ENCODE results near the gene DOCK8.

Gene DOCK8

GRCh38 chr9:270657-271237, 56.1 kb downstream of the DOCK8 start:
- DNase-seq = no peak

DNA sequence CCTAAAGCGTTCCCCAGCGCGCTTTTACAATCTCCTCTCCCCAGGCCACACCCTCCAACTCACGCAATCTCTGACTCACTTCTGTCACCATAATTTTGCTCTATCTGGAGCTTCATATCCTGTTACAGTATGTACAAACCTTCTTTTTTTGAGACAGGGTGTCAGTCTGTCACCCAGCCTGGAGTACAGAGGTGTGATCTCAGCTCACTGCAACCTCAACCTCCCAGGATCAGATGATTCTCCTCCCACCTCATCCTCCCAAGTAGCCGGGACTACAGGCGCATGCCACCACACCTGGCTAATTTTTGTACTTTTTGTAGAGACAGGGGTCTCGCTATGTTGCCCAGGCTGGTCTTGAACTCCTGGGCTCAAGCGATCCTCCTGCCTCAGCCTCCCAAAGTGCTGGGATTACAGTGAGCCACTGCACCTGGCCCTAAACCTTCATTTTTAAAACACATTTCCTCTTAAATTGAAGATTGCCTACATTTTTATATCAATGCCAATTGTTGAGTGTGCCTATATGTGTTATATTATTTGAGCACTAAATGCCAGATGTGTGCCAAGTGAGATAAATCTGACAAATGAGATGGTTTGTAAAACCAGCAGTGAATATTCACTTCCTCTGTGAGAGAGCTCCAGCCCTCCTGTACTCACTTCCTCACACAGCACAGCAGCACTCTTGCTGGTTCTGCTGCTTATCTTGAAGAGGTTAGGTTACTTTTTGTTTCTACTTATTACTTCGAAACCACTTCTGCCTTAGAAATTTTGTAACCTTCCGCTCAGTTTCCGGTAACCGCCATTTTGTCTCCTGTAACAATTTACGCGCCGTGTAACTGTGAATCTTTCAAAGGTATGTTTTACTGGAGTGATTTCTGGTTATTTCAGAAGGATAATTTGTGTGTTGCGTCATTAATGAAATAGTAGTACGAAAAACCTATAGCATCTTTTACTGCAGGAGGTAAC, 57.9 kb downstream of the DOCK8 start:
- no peak for DNase-seq

GRCh38 chr9:274406-274805, 59.7 kb downstream of the DOCK8 start:
- no peak for DNase-seq

- no peak for DNase-seq
These were observed 63.1 kb downstream of the DOCK8 start for GRCh38 chr9:277601-278295.

DNA sequence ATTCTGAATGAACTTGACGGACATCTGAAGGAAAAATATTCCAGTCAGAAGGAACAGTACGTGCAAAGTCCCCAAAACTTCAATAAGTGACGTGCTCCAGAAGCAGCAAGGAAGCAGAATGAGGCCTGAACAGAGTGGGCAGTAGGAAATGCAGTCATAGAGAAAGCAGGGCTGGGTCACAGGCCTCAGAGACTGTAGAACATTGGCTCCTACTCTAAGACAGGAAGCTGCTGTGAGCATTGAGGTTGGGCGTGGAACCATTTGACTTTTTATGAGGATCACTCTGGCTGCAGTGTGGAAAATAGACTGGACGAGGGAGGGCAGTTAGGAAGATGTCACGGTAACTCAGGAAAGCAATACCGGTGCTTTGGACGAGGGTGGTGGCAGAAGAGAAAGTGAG, 64.0 kb downstream of the DOCK8 start:
- no peak for DNase-seq

DNA sequence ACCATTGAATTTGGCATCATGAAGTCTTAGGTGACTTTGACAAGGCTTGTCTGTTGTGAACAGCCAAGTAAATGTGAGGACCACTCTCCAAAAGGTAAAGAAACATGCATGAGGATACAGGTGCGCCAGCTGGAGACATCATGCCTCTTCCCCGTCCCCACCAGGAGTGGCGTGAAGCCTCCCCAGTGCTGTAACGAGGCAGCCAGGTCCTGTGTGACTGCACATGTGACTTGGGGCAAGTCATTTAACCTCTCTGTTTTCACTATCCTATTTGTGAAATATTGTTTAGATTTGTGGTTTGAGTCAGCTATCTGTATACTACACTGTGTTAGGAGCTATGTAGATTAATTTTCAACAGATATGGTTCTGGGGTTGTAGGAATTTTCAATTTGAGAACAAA, 65.0 kb downstream of the DOCK8 start:
- no peak for DNase-seq

DNA sequence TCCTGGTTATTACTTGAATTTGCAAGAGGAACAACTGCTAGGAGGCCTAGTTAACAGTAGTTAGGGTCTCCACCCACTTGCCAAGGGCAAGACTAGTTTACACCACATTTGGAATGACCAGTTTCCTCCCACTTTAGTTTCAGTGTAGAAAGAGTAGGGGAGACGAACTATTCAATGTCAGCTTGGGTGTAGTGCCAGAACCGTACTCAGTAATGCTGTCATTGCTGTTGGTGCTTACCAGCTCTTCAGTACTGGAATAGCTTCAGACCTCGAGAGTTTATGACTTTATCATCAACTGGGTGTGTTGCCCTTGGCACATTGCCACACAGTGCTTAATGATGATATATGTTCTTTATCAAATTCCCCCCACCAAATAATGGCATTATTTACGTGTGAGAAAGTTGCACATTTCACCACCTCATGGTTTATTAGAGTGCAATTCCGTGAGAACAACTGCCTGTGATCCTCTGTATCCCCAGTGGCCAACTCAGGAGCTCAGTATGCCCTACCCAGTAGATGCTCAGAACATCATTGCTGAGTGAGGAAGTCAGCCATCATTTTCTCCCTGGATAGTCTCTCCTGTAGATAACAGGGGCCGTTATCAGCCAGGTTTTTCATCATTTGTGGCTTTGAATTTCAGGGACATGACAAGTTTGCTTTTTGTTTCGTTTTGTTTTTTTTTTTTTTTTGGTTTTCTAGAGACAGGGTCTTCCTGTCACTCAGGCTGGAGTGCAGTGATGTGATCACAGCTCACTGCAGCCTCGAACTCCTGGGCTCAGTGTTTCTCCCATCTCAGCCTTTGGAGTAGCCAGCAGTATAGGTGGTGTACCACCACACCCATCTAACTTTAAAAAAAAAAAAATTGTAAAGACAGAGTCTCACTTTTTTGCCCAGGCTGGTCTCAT, 67.3 kb downstream of the DOCK8 start:
- no peak for DNase-seq

DNA sequence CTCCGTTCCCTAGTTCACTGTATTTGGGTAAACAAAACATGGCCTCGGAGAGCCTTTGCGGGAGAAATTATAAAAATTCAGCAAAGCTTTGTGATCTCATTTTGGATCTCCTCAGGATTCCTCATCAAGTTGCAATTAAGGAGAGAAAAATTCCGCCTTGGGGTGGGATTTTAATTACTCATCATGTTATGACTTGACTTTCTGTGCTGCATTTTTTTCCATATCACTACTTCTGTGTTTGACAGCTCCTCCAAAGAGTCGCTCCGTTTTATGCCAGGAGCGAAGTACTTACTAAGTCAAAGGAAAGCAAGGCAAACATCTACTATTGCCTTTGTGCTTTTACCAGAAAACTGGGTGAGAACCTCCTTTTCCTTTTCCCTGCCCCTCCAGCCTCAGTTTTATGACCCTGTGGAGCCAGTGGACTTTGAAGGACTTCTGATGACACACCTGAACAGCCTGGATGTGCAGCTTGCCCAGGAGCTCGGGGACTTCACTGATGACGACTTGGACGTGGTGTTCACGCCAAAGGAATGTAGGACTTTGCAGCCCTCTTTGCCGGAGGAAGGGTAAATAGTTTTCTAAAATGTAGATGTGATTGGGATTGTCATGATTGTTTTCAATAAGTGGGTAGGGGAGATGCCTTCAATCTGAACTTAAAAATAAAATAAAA, 71.5 kb downstream of the DOCK8 start:
- DNase-seq = no peak

DNA sequence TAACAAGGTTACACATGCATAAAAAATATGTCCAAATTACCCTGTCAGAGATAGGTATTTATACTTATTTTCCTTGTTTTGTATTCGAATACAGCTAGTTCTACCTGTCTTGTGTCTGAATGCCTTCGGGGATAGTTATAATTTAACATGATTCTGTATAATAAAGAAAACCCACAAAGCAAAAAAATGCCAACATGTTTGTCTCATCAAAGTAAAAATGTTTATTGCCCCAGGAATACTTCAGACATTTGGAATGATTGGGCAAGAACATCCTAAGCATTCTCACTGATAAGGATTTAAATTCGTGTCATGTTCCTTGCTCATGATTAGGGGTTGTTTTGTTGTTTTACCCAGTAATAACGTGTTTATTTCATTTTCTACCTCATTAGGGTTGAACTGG, 74.5 kb downstream of the DOCK8 start:
- DNase-seq = no peak

- no peak for DNase-seq
These were observed 78.2 kb downstream of the DOCK8 start for GRCh38 chr9:292915-293314.

GRCh38 chr9:295576-295975, 80.9 kb downstream of the DOCK8 start:
- DNase-seq = no peak

- DNase-seq = no peak
These were observed 81.7 kb downstream of the DOCK8 start for GRCh38 chr9:296411-296810.

GRCh38 chr9:297104-297972, 82.7 kb downstream of the DOCK8 start:
- DNase-seq = no peak

DNA sequence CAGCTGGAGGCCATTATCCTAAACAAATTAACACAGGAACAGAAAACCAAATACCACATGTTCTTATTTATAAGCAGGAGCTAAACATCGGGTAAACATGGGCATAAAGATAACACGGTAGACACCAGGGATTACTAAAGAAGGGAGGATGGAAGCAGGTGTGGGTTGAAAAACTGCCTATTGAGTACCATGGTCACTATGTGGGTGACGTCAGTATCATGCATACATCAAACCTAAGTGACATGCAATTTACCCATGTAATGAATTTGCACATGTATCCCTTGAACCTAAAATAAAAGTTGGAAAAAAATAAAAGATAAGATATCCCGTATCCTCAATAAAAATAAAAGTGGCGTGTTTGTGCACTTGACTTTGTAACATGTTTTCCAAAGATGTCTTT, 88.8 kb downstream of the DOCK8 start:
- no peak for DNase-seq

DNA sequence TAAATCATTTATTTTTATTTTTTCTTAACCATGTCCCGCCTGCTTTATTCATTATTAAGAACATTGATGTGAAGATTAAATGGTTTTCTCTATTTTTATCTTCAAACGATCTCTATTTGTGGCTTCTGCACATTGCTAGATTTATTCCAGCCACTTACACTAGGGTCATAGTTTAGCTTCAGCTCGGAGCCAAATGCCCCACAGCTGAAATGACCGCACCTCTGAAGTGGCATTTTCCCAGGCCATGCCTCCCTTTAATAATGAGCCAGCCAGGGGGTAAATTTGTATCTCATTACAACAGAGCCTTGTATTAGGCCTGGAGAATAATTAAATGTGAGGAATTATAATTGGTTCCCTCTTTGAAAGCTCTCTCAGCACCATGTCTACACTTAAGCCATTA, 89.4 kb downstream of the DOCK8 start:
- no peak for DNase-seq

DNA sequence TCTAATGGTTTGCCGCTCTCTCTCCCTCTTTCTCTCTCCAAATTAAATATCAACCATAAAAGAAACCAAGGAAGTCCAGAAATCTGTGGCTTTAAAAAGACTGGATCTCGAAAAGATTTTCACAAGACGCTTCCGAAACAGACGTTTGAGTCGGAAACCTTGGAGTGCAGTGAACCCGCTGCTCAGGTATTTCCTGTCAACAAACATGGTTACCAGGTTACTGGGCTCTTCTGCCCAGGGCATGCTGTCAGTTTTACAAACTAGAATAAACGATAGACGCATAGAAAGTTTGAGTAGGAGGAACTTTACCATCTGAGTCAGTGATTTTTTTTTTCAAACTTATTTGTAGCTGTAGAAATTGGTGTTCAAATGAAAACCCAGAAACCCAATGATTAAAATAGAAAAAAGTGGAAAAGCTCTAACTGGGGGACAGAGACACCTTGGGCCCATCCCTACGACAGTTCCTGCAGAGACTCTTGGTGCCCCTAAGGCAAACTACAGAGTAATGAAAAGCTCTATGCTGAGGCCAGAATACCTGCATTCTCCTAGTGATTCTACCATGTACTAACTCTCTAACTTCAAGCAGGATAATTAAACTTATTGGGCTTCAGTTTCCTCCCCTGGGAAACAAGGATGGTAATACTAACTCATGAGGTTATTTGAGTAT, 90.0 kb downstream of the DOCK8 start:
- DNase-seq = no peak

- DNase-seq = no peak
These were observed 92.2 kb downstream of the DOCK8 start for GRCh38 chr9:306907-307306.

DNA sequence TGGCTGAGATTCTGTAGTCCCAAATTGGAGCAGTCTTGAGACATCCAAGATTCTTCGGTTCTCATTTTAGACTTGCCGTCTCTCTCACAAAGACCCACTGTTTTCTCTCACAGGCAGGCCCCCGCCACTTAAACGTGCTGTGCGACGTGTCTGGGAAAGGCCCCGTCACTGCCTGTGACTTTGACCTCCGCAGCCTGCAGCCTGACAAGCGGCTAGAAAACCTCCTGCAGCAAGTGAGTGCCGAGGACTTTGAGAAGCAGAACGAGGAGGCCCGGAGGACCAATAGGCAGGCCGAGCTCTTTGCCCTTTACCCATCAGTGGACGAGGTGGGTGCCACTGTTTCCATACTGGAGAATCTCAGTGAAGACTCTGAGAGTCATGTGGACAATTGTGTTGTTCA, 97.2 kb downstream of the DOCK8 start:
- DNase-seq = no peak

DNA sequence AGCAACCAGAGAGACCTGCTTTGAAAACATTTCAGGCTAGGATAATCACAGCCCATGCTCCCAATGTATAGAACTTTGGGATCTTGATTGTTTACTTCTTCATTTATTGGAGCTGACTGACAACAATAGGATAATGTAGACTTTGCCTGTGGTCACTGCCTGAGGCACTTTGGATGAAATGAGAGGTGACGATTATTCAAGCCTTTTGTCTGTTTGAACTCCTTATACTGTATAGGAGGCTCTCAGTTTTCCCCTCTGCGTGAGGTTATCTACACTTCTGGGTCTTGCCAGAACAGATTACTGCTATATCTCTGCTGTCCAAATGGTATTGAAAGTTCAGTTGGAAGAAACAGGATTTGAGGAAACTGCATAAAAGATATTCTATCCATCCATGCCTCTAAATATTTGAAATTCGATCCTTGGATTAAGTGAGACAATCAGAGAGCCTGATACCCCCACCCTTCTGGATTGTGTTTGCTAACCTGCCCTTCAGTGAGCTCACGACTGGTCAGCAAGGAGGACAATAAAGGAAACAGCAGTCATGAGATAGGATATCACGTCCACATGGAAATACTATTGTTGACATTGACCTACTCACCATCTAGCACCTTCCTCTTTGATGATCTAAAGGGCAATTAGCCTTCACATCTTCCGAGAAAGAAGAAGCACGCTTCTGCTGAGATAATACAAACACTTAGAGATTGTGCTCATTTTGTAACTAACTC, 98.1 kb downstream of the DOCK8 start:
- DNase-seq = no peak

All from GOT3 (cell line).